RKO (cell line): ENCODE data around the gene PAF1.
A peak's percentile ranks its signal among the peaks of the same experiment; 100 is the strongest.

Experiments
- DNase-seq: peaks from one replicate; pipeline ENCODE4 v3.0.0-alpha.2; 2016; ENCODE audit warnings: low spot score

PAF1 gene

GRCh38 chr19:39405261-39405957 lies 14.5 kb upstream of the PAF1 start:
- DNase-seq, result no peak

- DNase-seq, result peak; percentile 94
These were observed 12.7 kb upstream of the PAF1 start for GRCh38 chr19:39403331-39404312.

GRCh38 chr19:39402346-39403300 lies 11.7 kb upstream of the PAF1 start:
- DNase-seq, result peak; percentile 90

GRCh38 chr19:39401549-39402345 lies 10.8 kb upstream of the PAF1 start:
- peak; percentile 93 for DNase-seq

- DNase-seq, result no peak
These were observed 10.2 kb upstream of the PAF1 start for GRCh38 chr19:39401070-39401548.

- no peak for DNase-seq
These were observed 9.2 kb upstream of the PAF1 start for GRCh38 chr19:39400061-39400460.

- no peak for DNase-seq
These were observed 8.8 kb upstream of the PAF1 start for GRCh38 chr19:39399668-39400050.

GRCh38 chr19:39398297-39398864 lies 7.5 kb upstream of the PAF1 start:
- peak; percentile 73 for DNase-seq

- peak; percentile 85 for DNase-seq
These were observed 6.7 kb upstream of the PAF1 start for GRCh38 chr19:39397360-39398296.

GRCh38 chr19:39390451-39390750 lies 505 bp downstream of the PAF1 start:
- DNase-seq, result no peak

- no peak for DNase-seq
These were observed 1.1 kb downstream of the PAF1 start for GRCh38 chr19:39389631-39390414.

GRCh38 chr19:39388657-39389056 lies 2.2 kb downstream of the PAF1 start:
- no peak for DNase-seq

- no peak for DNase-seq
These were observed 4.3 kb downstream of the PAF1 start for GRCh38 chr19:39386557-39386956.

GRCh38 chr19:39385629-39386411 lies 5.1 kb downstream of the PAF1 start:
- no peak for DNase-seq

- no peak for DNase-seq
These were observed 5.9 kb downstream of the PAF1 start for GRCh38 chr19:39384839-39385568.

- no peak for DNase-seq
These were observed 7.7 kb downstream of the PAF1 start for GRCh38 chr19:39382991-39383828.
